Measurements from ENCODE around the gene SPON1.

GRCh38 chr11:13993096-13993765 lies 30.7 kb downstream of the SPON1 start:
- TF ChIP-seq CTCF (IDR thresholded peaks at IDR 0.05) (no peak), POLR2A (IDR thresholded peaks at IDR 0.05) (no peak)

Data from heart left ventricle (tissue), 13 donors.